Body of pancreas (tissue), 4 donors: Measurements from ENCODE around the gene OR1L1.

Experiments
- POLR2A ChIP-seq, 3 donors: fragments of 450-650 bp; IDR thresholded peaks; one replicate each; pipeline ENCODE4 v1.6.1; 2016; ENCODE audit warnings: antibody characterized with exemption in 3 of 3, mild to moderate bottlenecking in 2 of 3
- TF ChIP-seq, protein P1 (sequence below), 7 experiments: fragments of 450-650 bp in 4 of 7; fragments of 200-600 bp in 3 of 7; sonication (generic) in 3 of 7; IDR thresholded peaks; one replicate each; pipeline ENCODE4 v1.5.1; 2016 to 2019; ENCODE audit warnings: antibody characterized with exemption in 7 of 7

DNA sequence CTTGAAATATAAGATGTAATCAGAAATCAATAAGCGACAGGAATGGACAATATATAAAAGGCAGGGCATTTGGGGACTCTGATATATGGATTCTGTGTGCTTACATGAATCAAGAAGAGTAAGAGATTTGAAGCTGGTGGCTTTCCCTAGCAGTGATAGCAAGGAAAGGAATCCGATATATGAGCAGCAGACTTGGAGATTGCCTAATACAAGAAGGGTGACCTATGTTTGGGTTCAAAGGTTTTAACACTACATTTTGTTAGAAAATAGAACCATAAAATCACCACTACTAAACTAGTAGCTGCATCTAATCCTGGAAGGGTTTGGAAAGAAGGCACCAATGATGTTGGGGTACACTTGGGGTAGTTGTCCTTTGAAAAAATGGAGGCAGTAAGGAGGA, 11.0 kb downstream of the OR1L1 start:
- TF ChIP-seq, protein P1, sequence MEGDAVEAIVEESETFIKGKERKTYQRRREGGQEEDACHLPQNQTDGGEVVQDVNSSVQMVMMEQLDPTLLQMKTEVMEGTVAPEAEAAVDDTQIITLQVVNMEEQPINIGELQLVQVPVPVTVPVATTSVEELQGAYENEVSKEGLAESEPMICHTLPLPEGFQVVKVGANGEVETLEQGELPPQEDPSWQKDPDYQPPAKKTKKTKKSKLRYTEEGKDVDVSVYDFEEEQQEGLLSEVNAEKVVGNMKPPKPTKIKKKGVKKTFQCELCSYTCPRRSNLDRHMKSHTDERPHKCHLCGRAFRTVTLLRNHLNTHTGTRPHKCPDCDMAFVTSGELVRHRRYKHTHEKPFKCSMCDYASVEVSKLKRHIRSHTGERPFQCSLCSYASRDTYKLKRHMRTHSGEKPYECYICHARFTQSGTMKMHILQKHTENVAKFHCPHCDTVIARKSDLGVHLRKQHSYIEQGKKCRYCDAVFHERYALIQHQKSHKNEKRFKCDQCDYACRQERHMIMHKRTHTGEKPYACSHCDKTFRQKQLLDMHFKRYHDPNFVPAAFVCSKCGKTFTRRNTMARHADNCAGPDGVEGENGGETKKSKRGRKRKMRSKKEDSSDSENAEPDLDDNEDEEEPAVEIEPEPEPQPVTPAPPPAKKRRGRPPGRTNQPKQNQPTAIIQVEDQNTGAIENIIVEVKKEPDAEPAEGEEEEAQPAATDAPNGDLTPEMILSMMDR (IDR thresholded peaks at IDR 0.05) = no peak
- no peak for TF ChIP-seq POLR2A (IDR thresholded peaks at IDR 0.05)
